ENCODE measurements around the gene SPAG5.

The SPAG5 gene, protein sequence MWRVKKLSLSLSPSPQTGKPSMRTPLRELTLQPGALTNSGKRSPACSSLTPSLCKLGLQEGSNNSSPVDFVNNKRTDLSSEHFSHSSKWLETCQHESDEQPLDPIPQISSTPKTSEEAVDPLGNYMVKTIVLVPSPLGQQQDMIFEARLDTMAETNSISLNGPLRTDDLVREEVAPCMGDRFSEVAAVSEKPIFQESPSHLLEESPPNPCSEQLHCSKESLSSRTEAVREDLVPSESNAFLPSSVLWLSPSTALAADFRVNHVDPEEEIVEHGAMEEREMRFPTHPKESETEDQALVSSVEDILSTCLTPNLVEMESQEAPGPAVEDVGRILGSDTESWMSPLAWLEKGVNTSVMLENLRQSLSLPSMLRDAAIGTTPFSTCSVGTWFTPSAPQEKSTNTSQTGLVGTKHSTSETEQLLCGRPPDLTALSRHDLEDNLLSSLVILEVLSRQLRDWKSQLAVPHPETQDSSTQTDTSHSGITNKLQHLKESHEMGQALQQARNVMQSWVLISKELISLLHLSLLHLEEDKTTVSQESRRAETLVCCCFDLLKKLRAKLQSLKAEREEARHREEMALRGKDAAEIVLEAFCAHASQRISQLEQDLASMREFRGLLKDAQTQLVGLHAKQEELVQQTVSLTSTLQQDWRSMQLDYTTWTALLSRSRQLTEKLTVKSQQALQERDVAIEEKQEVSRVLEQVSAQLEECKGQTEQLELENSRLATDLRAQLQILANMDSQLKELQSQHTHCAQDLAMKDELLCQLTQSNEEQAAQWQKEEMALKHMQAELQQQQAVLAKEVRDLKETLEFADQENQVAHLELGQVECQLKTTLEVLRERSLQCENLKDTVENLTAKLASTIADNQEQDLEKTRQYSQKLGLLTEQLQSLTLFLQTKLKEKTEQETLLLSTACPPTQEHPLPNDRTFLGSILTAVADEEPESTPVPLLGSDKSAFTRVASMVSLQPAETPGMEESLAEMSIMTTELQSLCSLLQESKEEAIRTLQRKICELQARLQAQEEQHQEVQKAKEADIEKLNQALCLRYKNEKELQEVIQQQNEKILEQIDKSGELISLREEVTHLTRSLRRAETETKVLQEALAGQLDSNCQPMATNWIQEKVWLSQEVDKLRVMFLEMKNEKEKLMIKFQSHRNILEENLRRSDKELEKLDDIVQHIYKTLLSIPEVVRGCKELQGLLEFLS

GRCh38 chr17:28598799-28599310 is at the start of gene SPAG5:
SPAG5 (minus strand) TSS chr17:28599025; CDS start chr17:28598946, 79 bp downstream.
- peak; percentile 99 for DNase-seq (ENCODE audit: low spot score)

DNA sequence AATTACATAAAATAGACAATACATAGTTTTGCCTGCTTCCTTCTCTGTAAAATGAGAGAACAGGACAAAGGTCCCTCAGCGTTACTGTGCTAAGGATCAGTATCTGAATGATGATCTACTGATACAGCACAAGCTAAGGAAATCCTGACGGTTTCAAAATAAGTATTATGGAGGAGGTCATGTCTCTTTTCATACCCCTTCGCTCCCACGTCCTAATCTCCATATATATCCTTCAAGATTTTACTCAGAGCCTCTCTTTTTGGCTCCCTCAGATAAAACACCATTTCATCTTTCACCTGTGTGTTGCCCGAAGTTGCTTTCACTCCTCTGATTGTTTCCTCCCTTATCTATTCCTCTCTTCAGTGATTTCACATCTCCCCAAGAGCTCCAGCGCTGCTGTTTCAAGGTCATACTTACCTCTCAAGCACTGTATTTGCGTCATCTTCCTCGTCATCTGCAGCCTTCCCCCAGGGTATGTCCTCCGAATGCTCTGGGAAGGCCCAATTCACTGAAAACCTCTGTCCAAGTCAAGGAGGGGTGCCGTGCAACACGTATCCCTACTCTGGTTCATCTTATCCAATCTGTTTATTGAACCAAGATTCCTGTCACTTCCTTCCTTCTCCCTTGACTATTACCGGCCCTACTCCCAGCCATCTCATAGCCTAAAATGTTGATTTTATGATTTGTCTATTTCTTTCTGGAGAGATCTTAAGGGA is 47.4 kb upstream of the SPAG5 start:
- no peak for DNase-seq (ENCODE audit: low spot score)

- no peak for DNase-seq (ENCODE audit: low spot score)
Measured at GRCh38 chr17:28645576-28645939, 46.7 kb upstream of the SPAG5 start.

- DNase-seq (ENCODE audit: low spot score), result peak; percentile 98
Measured at GRCh38 chr17:28644787-28645575, 46.2 kb upstream of the SPAG5 start, which contains the start of gene BLTP2. BLTP2 (minus strand) TSS chr17:28645158; CDS start chr17:28645056, 102 bp downstream.

- peak; percentile 69 for DNase-seq (ENCODE audit: low spot score)
Measured at GRCh38 chr17:28643983-28644786, 45.4 kb upstream of the SPAG5 start.

GRCh38 chr17:28641579-28641978 is 42.8 kb upstream of the SPAG5 start:
- no peak for DNase-seq (ENCODE audit: low spot score)

- DNase-seq (ENCODE audit: low spot score), result no peak
Measured at GRCh38 chr17:28635506-28635905, 36.7 kb upstream of the SPAG5 start.

DNA sequence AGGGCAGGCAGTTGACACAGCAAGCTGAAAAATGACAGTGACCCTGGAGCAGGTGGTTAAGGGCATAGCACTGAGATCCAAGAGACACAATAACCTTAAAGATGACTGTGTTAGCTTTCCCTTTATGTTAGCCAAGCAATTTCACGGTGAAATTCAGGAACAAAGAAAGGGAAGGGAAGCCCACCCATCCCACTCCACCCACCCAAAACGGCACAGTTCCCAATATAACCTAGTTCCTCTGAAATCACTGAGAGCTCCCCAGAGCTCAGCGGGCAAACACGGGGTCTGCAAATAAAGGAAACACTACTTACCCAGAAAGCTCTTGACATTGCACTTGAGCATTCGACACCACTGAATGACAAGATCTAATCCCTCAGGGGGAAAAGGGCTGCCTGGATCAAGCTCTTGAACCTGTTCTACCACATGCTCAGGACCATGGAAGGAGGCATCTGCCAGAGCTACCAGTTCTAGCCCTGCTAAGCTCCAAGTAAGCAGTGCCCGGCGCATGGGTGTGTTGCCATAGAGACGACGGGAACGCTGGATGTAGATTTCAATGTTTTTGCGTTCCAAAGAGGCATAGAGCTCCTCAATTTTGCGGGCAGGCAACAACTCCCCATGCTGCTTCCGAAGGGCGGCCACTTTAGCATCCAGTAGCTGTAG is 35.5 kb upstream of the SPAG5 start:
- no peak for DNase-seq (ENCODE audit: low spot score)

- DNase-seq (ENCODE audit: low spot score), result no peak
Measured at GRCh38 chr17:28626818-28627217, 28.0 kb upstream of the SPAG5 start.

DNA sequence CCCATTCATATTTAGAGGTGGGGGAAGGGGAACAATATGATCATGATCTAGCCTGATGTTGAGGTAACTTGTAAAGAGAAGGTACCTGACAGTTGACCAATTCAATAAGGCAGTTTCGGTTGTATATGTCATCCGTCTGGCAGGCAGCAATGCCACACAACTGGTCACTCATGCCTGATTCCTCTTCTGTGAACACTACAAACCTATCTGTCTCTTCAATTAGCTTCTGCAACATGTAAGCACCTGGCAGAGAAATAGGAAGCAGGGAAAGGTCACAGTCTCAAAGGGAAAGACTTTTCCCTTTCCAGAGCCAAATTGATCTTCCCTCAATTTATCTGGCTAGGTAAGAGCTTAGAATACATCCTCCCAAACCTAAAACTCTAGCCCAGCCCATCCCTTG is 25.3 kb upstream of the SPAG5 start:
- no peak for DNase-seq (ENCODE audit: low spot score)

DNA sequence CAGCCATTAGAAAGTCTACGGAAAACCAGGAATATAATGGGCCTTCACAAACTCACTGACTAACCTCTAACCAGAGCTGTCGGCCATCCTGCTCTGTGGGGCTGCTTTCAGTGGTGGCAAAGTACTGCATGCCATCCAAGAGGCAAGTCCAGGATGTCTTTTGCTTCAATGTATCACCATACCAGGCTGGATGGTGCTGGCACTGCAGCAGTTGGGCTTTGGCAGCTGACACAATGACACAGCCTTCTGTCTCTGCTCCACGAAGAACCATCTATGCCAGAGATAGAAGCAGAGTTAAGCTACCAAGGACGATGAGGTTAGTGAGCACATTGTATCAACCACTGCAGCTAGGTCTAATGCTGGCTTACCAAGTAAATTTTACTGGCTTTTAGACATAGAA is 24.9 kb upstream of the SPAG5 start:
- DNase-seq (ENCODE audit: low spot score), result no peak

DNA sequence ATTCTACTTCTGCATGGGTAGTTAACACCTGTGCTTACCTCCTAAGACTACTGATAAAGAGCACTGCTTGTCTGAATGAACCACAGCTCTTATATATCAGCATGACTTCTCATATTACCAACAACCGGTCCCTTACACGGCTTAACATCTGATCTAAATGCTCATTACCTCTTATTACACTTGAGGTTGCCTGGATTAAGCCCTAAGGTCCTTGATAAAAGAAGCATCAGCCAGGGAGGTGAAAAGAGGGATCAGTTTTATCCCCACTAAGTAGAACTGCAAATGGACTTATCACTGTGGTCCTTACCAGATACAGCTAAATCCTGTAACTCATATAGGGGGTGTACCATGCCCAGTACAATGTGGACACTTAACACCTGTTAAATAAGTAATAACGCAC is 23.4 kb upstream of the SPAG5 start:
- no peak for DNase-seq (ENCODE audit: low spot score)

- no peak for DNase-seq (ENCODE audit: low spot score)
Measured at GRCh38 chr17:28620010-28620409, 21.2 kb upstream of the SPAG5 start.

DNA sequence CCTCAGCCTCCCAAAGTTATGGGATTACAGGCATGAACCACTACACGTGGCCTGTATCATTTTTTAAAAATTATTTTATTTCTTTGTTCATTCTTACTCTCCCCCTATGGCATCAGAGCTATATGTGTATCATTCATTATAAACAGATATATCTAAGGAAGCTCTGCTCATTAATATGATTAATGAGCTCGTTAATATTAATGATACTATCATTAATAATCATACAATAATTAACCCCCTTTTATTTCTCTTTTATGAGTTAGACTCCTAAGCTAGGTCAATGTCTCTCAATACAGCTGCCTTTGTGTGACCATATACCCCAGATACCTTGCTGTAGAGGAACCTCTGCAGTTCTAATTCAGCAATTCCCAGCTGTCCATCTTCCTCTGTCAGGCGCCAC is 19.6 kb upstream of the SPAG5 start:
- DNase-seq (ENCODE audit: low spot score), result no peak

- no peak for DNase-seq (ENCODE audit: low spot score)
Measured at GRCh38 chr17:28616281-28616680, 17.5 kb upstream of the SPAG5 start.

- peak; percentile 12 for DNase-seq (ENCODE audit: low spot score)
Measured at GRCh38 chr17:28615260-28615940, 16.6 kb upstream of the SPAG5 start.

DNA sequence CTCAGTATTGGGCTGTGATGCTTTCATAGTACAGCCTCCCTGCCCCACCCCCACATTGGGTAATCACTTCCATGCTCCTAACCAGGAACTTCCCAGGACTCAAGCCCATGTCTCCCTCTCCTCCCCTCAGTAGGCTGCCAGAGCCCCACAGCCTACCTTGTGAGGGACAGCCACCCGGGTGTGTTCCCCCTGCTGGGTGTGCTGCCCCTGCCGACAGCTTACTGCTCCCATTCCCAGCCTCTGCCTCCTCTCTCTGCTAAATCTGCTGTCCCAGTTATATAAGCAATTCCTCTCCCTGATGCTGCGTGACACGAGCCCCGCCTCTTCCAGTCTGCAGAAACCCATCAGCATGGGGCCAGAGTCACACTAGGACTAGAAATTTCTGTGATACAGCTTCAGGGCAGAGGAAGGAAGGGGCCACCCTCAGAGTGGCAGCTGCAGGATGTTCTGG is 15.1 kb upstream of the SPAG5 start, which contains the start of gene RSKR:
RSKR (minus strand) TSS at position 255 of the 451 bp plus-strand sequence; CDS start at position 231, 24 bp downstream.
- DNase-seq (ENCODE audit: low spot score), result no peak

Data from germinal center (tissue), 1 donor.